ENCODE results near the gene CHMP1A.

The CHMP1A gene

GRCh38 chr16:89621136-89621697 is 36.3 kb downstream of the CHMP1A start:
- DNase-seq: no peak

- no peak for DNase-seq
These were observed 37.1 kb downstream of the CHMP1A start for GRCh38 chr16:89620406-89620841.

DNA sequence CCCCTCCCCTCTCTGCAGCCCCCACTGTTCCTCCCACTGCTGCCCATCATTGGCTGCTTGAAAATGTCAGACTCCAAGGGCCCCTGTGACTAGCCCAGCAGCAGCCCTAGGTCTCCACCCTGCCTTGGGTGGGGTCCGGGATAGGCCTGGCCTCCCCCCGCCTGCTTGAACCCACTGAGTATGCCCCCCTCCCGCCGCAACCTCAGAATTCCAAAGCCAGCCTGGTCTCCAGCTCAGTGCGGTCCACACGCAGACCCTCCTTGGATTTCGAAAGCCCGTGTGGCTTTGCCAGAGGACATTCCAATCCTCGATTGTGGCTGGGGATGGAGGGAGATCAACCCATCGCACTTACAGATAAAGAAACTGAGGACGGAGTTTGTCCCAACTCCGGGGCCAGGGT is 37.7 kb downstream of the CHMP1A start:
- no peak for DNase-seq

DNA sequence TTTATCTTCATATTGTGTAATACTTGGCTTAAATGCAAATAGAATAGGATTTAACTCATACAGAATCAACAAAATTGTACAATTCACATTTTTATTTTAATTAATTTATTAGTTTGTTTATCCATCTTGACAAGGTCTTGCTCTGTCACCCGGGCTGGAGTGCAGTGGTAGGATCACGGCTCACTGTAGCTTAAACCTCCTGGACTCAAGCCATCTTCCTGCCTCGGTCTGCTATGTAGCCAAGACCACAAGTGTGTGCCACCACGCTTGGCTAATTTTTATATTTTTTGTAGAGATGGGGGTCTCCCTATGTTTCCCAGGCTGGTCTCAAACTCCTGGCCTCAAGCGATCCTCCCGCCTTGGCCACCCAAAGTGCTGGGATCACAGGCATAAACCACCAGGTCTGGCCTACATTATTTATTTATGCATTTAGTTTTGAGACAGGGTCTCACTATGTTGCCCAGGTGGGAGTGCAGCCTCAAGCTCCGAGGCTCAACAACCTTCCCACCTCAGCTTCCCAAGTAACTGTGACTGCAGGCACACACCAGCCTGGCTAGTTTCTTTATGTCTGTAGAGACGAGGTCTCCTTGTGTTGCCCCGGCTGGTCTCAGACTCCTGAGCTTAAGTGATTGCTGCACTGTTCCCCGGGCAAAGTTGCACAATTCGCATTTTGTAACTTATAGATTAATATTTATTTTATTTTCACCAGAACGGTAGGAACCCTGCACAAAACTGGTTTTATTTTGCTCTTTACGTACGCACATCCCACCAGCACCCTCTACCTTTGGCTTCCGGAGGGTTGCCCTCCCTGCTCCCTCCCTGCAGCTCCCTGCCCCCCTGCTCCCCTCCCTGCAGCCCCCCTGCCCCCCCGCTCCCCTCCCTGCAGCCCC is 39.2 kb downstream of the CHMP1A start:
- DNase-seq: no peak

DNA sequence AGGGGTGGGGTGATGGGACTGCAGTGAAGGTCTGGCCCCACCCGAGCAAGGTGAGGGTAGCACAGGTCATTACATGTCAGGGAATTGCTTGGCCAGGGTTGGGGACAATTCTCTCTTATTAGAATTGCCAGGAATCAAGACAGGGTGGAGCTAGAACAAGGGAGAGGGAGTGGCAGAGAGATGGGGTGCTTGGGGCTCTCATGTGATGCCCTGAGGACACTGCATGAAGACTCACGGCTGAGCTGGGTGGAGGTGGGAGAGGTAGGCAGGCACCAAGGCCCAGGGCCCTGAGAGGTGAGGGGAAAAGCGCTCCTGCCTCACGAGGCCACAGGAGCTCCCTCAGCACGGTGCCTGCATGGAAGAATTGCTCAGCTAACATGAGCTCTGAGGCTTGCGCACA is 40.5 kb downstream of the CHMP1A start:
- no peak for DNase-seq

- DNase-seq: no peak
These were observed 40.9 kb downstream of the CHMP1A start for GRCh38 chr16:89616623-89617022.

DNA sequence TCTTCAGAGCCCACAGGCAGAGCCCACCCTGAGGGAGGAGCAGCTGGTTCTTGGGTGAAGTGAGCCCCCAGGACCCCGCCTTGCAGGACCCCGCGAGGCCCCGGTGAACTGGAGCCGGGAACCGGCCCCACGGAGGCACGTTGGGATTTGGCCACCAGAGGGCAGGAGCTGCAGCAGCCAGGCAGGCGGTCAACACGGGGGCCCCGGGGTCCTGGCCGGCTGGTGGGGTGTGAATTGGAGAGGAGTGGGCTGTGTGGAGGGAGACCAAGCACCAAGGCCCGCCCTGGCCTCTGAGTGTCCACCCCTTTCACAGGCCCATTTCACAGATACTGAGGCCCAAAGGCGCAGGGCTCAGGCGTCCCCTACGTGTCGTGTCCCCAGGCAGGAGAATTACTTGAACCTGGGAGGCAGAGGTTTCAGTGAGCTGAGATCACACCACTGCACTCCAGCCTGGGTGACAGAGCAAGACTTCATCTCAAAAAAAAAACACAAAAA is 41.9 kb downstream of the CHMP1A start:
- DNase-seq: no peak

GRCh38 chr16:89615176-89615575 is 42.3 kb downstream of the CHMP1A start:
- no peak for DNase-seq

DNA sequence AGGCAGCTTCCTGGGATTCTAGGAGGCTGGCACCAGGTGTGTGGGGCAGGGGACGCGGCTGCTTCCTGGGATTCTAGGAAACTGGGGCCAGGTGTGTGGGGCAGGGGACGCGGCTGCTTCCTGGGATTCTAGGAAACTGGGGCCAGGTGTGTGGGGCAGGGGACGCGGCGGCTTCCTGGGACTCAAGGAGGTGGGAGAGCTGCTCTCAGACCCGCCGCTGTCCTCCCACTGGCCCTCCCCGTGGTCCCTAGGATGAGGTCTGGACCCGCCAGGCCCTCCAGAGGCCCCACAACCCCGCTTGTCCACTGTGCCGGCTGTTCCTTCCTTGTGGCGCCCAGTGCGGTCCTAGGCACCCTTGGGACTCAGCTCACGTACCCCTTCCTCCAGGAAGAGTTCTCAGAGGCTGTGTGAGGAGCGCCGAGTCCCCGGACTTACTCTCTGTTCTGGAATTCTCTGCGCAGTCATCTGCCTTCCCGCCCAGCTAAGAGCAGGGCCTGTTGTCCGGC is 43.5 kb downstream of the CHMP1A start:
- DNase-seq: no peak

- DNase-seq: no peak
These were observed 44.1 kb downstream of the CHMP1A start, which contains the start of gene DPEP1 for GRCh38 chr16:89613231-89613953. DPEP1 (plus strand) TSS chr16:89613642; CDS start chr16:89630411, 16,769 bp downstream.

- no peak for DNase-seq
These were observed 44.9 kb downstream of the CHMP1A start for GRCh38 chr16:89612415-89613166.

DNA sequence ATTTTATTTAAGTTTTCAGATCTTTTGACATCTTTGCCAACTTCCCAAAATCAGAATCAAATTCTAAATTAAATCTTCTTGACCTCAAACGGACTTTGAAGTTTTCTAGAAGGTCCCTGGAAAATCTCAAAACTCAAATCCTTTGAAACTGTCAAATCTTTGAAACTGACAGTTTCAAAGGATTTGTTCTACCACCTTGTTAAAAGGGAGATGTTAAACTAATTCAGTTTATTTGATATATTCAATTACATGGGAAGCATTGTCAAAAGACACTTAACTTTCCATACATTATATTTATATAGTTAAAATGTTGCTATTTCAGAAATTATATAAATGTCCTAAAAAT is 47.4 kb downstream of the CHMP1A start:
- no peak for DNase-seq

DNA sequence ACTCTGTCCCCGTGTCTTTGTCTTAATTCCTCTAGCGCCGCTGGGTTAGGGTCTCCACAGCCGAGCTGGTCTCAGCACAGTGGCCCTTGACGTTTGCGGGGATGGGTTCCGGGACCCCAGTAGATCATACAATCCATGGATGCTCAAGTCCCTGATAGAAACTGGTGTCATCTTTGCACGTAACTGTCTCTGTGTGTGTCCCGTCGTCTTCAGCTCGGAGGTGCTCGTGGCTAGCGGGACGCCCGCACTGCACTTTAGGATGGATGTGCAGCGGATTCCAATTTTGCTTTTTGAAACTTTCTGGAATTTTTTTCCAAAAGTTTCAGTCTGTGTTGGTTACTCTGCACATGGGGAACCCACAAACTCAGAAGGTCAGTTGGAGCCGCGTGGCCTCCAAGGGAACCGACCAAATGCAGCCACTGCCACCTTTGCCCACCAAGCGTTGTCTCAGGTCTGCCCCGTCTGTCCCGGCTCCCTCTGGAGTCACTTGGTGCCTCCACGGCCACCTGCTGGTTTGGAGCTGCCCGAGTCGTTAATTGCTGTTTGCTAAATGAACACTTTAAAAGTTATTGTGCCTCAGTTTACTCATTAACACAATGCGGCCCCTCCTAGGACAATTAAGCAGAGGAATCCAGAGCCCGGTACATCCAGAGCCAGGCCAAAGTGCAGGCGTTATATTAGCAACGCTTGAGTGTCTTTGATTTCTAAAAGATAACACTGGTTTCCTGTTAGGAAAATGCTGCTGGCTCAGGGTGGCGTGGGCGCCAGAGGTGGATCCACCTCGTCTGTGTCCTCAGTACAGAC is 49.4 kb downstream of the CHMP1A start:
- no peak for DNase-seq

GRCh38 chr16:89607453-89607852 is 50.1 kb downstream of the CHMP1A start:
- DNase-seq: no peak

DNA sequence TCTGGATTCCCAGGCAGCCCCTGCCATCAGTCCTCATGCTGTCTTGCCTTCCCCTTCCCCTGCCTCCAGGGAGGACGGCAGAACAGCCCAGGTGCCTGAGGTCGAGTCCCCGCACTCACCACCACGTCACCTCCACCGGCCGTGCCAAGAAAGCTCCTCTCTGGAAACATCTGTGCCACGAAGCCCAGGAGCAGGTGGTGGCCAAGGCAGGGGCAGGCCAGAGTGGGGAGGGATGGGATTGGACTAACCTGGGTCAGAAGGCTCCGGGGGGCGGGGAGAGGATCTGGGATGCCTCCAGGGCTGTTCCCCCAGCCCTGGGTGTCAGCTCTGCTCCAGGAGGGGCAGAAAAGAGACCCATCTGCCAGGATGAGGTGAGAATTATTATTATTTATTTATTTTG is 51.5 kb downstream of the CHMP1A start:
- DNase-seq: no peak

- no peak for DNase-seq
These were observed 52.1 kb downstream of the CHMP1A start for GRCh38 chr16:89605186-89605970.

GRCh38 chr16:89604764-89605163 is 52.7 kb downstream of the CHMP1A start:
- DNase-seq: no peak

DNA sequence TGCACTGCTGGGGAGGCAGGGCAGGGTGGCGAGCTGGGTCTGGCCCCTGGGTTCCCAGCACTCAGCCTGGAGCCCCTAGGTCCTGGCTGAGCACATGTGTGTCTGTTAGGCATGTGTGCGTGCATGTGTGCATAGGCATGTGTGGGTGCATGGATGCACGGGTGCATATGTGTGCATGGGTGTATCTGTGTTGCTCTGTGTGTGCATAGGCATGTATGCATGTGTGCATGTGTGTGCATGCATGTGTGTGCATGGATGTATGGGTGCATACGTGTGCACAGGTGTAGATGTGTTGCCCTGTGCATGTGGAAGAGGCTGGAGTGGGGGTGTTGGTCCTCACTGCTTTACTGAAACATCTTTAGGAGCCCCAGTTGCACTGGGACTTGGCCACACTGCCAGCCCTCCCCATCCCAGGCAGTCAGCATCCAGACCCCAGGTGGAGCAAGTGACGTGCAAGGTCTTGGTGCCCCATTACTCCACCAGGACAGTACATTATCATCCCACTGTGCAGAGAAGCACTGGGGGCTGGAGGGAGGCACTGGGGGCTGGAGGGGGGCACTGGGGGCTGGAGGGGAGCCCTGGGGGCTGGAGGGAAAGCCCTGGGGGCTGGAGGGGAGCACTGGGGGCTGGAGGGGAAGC is 54.4 kb downstream of the CHMP1A start:
- no peak for DNase-seq

GRCh38 chr16:89602273-89602951 is 55.1 kb downstream of the CHMP1A start:
- DNase-seq: no peak

DNA sequence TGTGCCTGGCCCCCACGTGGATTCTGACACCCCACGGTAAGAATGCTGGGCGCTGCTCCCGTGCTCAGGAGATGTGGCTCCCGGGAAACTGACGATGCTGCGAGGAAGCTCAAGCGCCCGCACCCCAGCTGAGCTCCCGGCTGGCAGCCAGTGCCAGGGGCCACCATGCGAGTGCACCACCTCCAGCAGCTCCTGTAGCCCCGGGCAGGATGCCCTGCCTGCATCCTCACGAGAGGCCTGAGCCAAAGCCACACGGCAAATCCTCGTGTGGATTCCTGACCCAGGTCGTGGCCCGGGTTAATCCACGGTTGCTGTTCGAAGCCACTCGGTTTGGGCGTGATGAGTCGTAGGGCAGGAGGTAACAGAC is 55.6 kb downstream of the CHMP1A start:
- DNase-seq: no peak

Measured in NCI-H2029 treated with DMSO at 0.1 percent for 48 hours (cell line).